ENCODE data around the gene SULT4A1.

The SULT4A1 gene

GRCh38 chr22:43850529-43850928 is 11.8 kb downstream of the SULT4A1 start:
- in situ Hi-C loops (cut with MboI; ENCODE audit: low pct_unique_long_range_greater_than_20kb, low sequenced_read_pairs), result no loop called here
- no peak for DNase-seq

- DNase-seq, result no peak
- in situ Hi-C loops (cut with MboI; ENCODE audit: low pct_unique_long_range_greater_than_20kb, low sequenced_read_pairs), result no loop called here
Observed at GRCh38 chr22:43849731-43850130, 12.6 kb downstream of the SULT4A1 start.

- in situ Hi-C loops (cut with MboI; ENCODE audit: low pct_unique_long_range_greater_than_20kb, low sequenced_read_pairs), result no loop called here
- no peak for DNase-seq
Observed at GRCh38 chr22:43848366-43849171, 13.7 kb downstream of the SULT4A1 start.

- DNase-seq, result no peak
Observed at GRCh38 chr22:43847376-43848289, 14.7 kb downstream of the SULT4A1 start.

GRCh38 chr22:43846966-43847365 is 15.3 kb downstream of the SULT4A1 start:
- in situ Hi-C loops (cut with MboI; ENCODE audit: low pct_unique_long_range_greater_than_20kb, low sequenced_read_pairs), result no loop called here
- no peak for DNase-seq

More at GRCh38 chr22:43847376-43848289, 14.7 kb downstream of the SULT4A1 start:
- in situ Hi-C loops (cut with MboI; ENCODE audit: low pct_unique_long_range_greater_than_20kb, low sequenced_read_pairs), result no loop called here

- no peak for DNase-seq
- in situ Hi-C loops (cut with MboI; ENCODE audit: low pct_unique_long_range_greater_than_20kb, low sequenced_read_pairs), result no loop called here
Observed at GRCh38 chr22:43845981-43846380, 16.3 kb downstream of the SULT4A1 start.

GRCh38 chr22:43844560-43845545 is 17.5 kb downstream of the SULT4A1 start:
- no peak for DNase-seq
- in situ Hi-C loops (cut with MboI; ENCODE audit: low pct_unique_long_range_greater_than_20kb, low sequenced_read_pairs), result no loop called here

GRCh38 chr22:43843783-43844530 is 18.4 kb downstream of the SULT4A1 start:
- no peak for DNase-seq
- in situ Hi-C loops (cut with MboI; ENCODE audit: low pct_unique_long_range_greater_than_20kb, low sequenced_read_pairs), result no loop called here

GRCh38 chr22:43841742-43842141 is 20.6 kb downstream of the SULT4A1 start:
- in situ Hi-C loops (cut with MboI; ENCODE audit: low pct_unique_long_range_greater_than_20kb, low sequenced_read_pairs), result no loop called here
- DNase-seq, result no peak

GRCh38 chr22:43840851-43841250 is 21.5 kb downstream of the SULT4A1 start:
- in situ Hi-C loops (cut with MboI; ENCODE audit: low pct_unique_long_range_greater_than_20kb, low sequenced_read_pairs), result no loop called here
- no peak for DNase-seq

- in situ Hi-C loops (cut with MboI; ENCODE audit: low pct_unique_long_range_greater_than_20kb, low sequenced_read_pairs), result no loop called here
- no peak for DNase-seq
Observed at GRCh38 chr22:43840431-43840830, 21.9 kb downstream of the SULT4A1 start.

- DNase-seq, result no peak
- in situ Hi-C loops (cut with MboI; ENCODE audit: low pct_unique_long_range_greater_than_20kb, low sequenced_read_pairs), result no loop called here
Observed at GRCh38 chr22:43839781-43840180, 22.5 kb downstream of the SULT4A1 start.

- in situ Hi-C loops (cut with MboI; ENCODE audit: low pct_unique_long_range_greater_than_20kb, low sequenced_read_pairs), result no loop called here
- no peak for DNase-seq
Observed at GRCh38 chr22:43838571-43839307, 23.6 kb downstream of the SULT4A1 start.

GRCh38 chr22:43838161-43838560 is 24.2 kb downstream of the SULT4A1 start:
- DNase-seq, result no peak
- in situ Hi-C loops (cut with MboI; ENCODE audit: low pct_unique_long_range_greater_than_20kb, low sequenced_read_pairs), result no loop called here

- in situ Hi-C loops (cut with MboI; ENCODE audit: low pct_unique_long_range_greater_than_20kb, low sequenced_read_pairs), result no loop called here
Observed at GRCh38 chr22:43837666-43838065, 24.6 kb downstream of the SULT4A1 start.

GRCh38 chr22:43835736-43836135 is 26.6 kb downstream of the SULT4A1 start:
- DNase-seq, result no peak
- in situ Hi-C loops (cut with MboI; ENCODE audit: low pct_unique_long_range_greater_than_20kb, low sequenced_read_pairs), result no loop called here

More at GRCh38 chr22:43837666-43838065, 24.6 kb downstream of the SULT4A1 start:
- no peak for DNase-seq

GRCh38 chr22:43835166-43835565 is 27.1 kb downstream of the SULT4A1 start:
- DNase-seq, result no peak
- in situ Hi-C loops (cut with MboI; ENCODE audit: low pct_unique_long_range_greater_than_20kb, low sequenced_read_pairs), result no loop called here
